DND-41 (cell line): ENCODE data around the gene TDRD7.

Source experiments
- ATAC-seq: fragments of 200-7000 bp; cut with Tn5 transposase; 3 replicates; pipeline ENCODE4 v1.9.1; 2021; ENCODE audit warnings: low read depth; ENCODE audit not compliant: insufficient read depth
- DNase-seq: peaks from one replicate; pipeline ENCODE4 v3.0.0-alpha.2; 2020
- H2AFZ ChIP-seq: 2 replicates; pipeline ENCODE4 v1.6.0; 2012; ENCODE audit warnings: low read depth, low read length
- H3K27ac ChIP-seq: 2 replicates; pipeline ENCODE4 v1.5.1; 2012; ENCODE audit warnings: low read length, inconsistent platforms
- H3K27me3 ChIP-seq: fragments of 200-600 bp; sonication (generic); 2 replicates; pipeline ENCODE4 v1.6.0; 2012; ENCODE audit warnings: low read length, mild to moderate bottlenecking, inconsistent platforms; ENCODE audit not compliant: insufficient read depth, poor library complexity
- H3K36me3 ChIP-seq: 2 replicates; pipeline ENCODE4 v1.5.1; 2012; ENCODE audit warnings: low read length, inconsistent platforms; ENCODE audit not compliant: insufficient read depth
- H3K4me1 ChIP-seq: 2 replicates; pipeline ENCODE4 v1.5.1; 2012; ENCODE audit warnings: mild to moderate bottlenecking, low read length; ENCODE audit not compliant: insufficient read depth
- H3K4me2 ChIP-seq: 2 replicates; pipeline ENCODE4 v1.6.0; 2012; ENCODE audit warnings: mild to moderate bottlenecking, moderate library complexity, low read length, inconsistent platforms; ENCODE audit not compliant: insufficient read depth
- H3K4me3 ChIP-seq, 2 experiments: fragments of 200-600 bp in 1 of 2; shearing (Covaris generic) in 1 of 2; 2 replicates each; pipeline ENCODE4 v1.5.1; 2012 to 2016; ENCODE audit warnings: inconsistent platforms in 2 of 2, low read length in 2 of 2, mild to moderate bottlenecking in 2 of 2, low read depth in 1 of 2, moderate library complexity in 1 of 2
- H3K79me2 ChIP-seq: 2 replicates; pipeline ENCODE4 v1.6.0; 2012; ENCODE audit warnings: low read length, inconsistent platforms; ENCODE audit not compliant: insufficient read depth
- H3K9ac ChIP-seq: 2 replicates; pipeline ENCODE4 v1.6.0; 2012; ENCODE audit warnings: low read depth, mild to moderate bottlenecking, inconsistent platforms, low read length, moderate library complexity
- H3K9me3 ChIP-seq: 2 replicates; pipeline ENCODE4 v1.5.1; 2012; ENCODE audit warnings: low read length, moderate library complexity, mild to moderate bottlenecking, inconsistent platforms; ENCODE audit not compliant: insufficient read depth, severe bottlenecking
- H4K20me1 ChIP-seq: 2 replicates; pipeline ENCODE4 v1.6.0; 2012; ENCODE audit warnings: low read length; ENCODE audit not compliant: insufficient read depth
- CTCF ChIP-seq: IDR thresholded peaks from 2 replicates; pipeline ENCODE4 v1.5.1; 2012; ENCODE audit warnings: borderline replicate concordance, low read length, moderate library complexity, mild to moderate bottlenecking; ENCODE audit not compliant: poor library complexity, severe bottlenecking; ENCODE audit errors: extremely low read depth
- EZH2 ChIP-seq: IDR thresholded peaks from 3 replicates; pipeline ENCODE4 v1.6.1; 2012; ENCODE audit warnings: borderline replicate concordance, low read depth, mild to moderate bottlenecking, moderate library complexity, low read length, inconsistent platforms; ENCODE audit not compliant: severe bottlenecking

The TDRD7 gene

GRCh38 chr9:97501972-97502221, 90.0 kb downstream of the TDRD7 start:
- Histone ChIP-seq H3K4me1 (peaks cover 7% of the 10 kb centered on the region; the same call in 1 of the 2 replicates), H3K36me3 (no peaks in the 10 kb centered on the region), H3K79me2 (no peaks in the 10 kb centered on the region), H3K27me3 (peaks cover 37% of the 10 kb centered on the region), H3K9ac (no peak overlapping the region), H3K9me3 (no peaks in the 10 kb centered on the region), H3K4me2 (peak overlapping the region; percentile 41; the same call in 1 of the 2 replicates), H3K27ac (no peak overlapping the region), H2AFZ (no peak overlapping the region), H4K20me1 (no peaks in the 10 kb centered on the region), H3K4me3 (0 out of 4 replicates have a peak overlapping the region, but pooled peaks of 1 of the 2 experiments have one; percentile 32)
- ATAC-seq (0 out of 3 replicates have a peak, but pooled peaks have one; percentile 11), DNase-seq (no peak)
- TF ChIP-seq CTCF (no peak), EZH2 (no peak)

- Histone ChIP-seq H3K4me2 (no peak overlapping the region), H3K9ac (no peak overlapping the region), H3K4me3 (no peak overlapping the region), H3K4me1 (peaks cover 7% of the 10 kb centered on the region; the same call in 1 of the 2 replicates), H3K9me3 (no peaks in the 10 kb centered on the region), H3K27me3 (peaks cover 37% of the 10 kb centered on the region), H3K36me3 (no peaks in the 10 kb centered on the region), H2AFZ (no peak overlapping the region), H4K20me1 (no peaks in the 10 kb centered on the region), H3K27ac (no peak overlapping the region), H3K79me2 (no peaks in the 10 kb centered on the region)
- no peak for ATAC-seq
- no peak for DNase-seq
- no peak for TF ChIP-seq EZH2
Observed at GRCh38 chr9:97502222-97502983, 90.5 kb downstream of the TDRD7 start.

- Histone ChIP-seq H3K27ac (no peak overlapping the region), H3K79me2 (no peaks in the 10 kb centered on the region), H3K9me3 (no peaks in the 10 kb centered on the region), H3K4me2 (no peak overlapping the region), H4K20me1 (no peaks in the 10 kb centered on the region), H3K4me3 (no peak overlapping the region), H3K4me1 (peaks cover 7% of the 10 kb centered on the region; the same call in 1 of the 2 replicates), H3K27me3 (peaks cover 37% of the 10 kb centered on the region), H3K36me3 (no peaks in the 10 kb centered on the region), H2AFZ (no peak overlapping the region), H3K9ac (no peak overlapping the region)
- TF ChIP-seq CTCF (no peak), EZH2 (no peak)
- ATAC-seq, result no peak
- no peak for DNase-seq
Observed at GRCh38 chr9:97502984-97503861, 91.3 kb downstream of the TDRD7 start.

- H3K9me3 ChIP-seq, result no peaks in the 10 kb centered on the region
- no peak overlapping the region for H3K9ac ChIP-seq
- no peaks in the 10 kb centered on the region for H3K36me3 ChIP-seq
- no peaks in the 10 kb centered on the region for H4K20me1 ChIP-seq
- H3K4me1 ChIP-seq, result peaks cover 7% of the 10 kb centered on the region; the same call in 1 of the 2 replicates
- DNase-seq (no peak), ATAC-seq (no peak)
- H3K27me3 ChIP-seq, result peaks cover 37% of the 10 kb centered on the region
- H3K4me2 ChIP-seq, result no peak overlapping the region
- no peak overlapping the region for H3K4me3 ChIP-seq
- TF ChIP-seq CTCF, result no peak
- TF ChIP-seq EZH2, result no peak
- no peak overlapping the region for H2AFZ ChIP-seq
- no peak overlapping the region for H3K27ac ChIP-seq
- no peaks in the 10 kb centered on the region for H3K79me2 ChIP-seq
Observed at GRCh38 chr9:97503862-97504210, 91.9 kb downstream of the TDRD7 start.
